Subcutaneous abdominal adipose tissue (tissue), 5 donors: ENCODE measurements around the gene POLR2M.
A peak's percentile ranks its signal among the peaks of the same experiment; 100 is the strongest.

ENCODE experiments used
- H3K27ac ChIP-seq: one replicate; pipeline ENCODE4 v1.7.0; 2013; ENCODE audit warnings: low read depth, mild to moderate bottlenecking, inconsistent platforms, low read length, moderate library complexity
- H3K27me3 ChIP-seq, 5 donors: one replicate each; pipeline ENCODE4 v1.7.0; 2013; ENCODE audit warnings: low read length in 5 of 5, inconsistent platforms in 1 of 5; ENCODE audit not compliant: control insufficient read depth in 5 of 5, insufficient read depth in 4 of 5
- H3K36me3 ChIP-seq, 5 donors: one replicate each; pipeline ENCODE4 v1.7.0; 2013; ENCODE audit warnings: low read length in 5 of 5; ENCODE audit not compliant: control insufficient read depth in 5 of 5, insufficient read depth in 5 of 5
- H3K4me1 ChIP-seq, 5 donors: one replicate each; pipeline ENCODE4 v1.7.0; 2013; ENCODE audit warnings: low read length in 5 of 5, mild to moderate bottlenecking in 3 of 5, moderate library complexity in 1 of 5; ENCODE audit not compliant: control insufficient read depth in 5 of 5, insufficient read depth in 5 of 5
- H3K4me3 ChIP-seq, 5 donors: one replicate each; pipeline ENCODE4 v1.7.0; 2013; ENCODE audit warnings: low read length in 5 of 5, low read depth in 1 of 5
- H3K9ac ChIP-seq, 5 donors: one replicate each; pipeline ENCODE4 v1.7.0; 2013; ENCODE audit warnings: low read length in 5 of 5, mild to moderate bottlenecking in 4 of 5, moderate library complexity in 3 of 5
- H3K9me3 ChIP-seq, 5 donors: one replicate each; pipeline ENCODE4 v1.7.0; 2013; ENCODE audit warnings: low read length in 5 of 5; ENCODE audit not compliant: control insufficient read depth in 5 of 5
- donor health status: healthy.
- donor health status: healthy.
- donor health status: healthy.
- donor health status: healthy.
- donor health status: healthy.

Gene POLR2M

GRCh38 chr15:57732526-57733331 is 26.2 kb downstream of the POLR2M start:
- Histone ChIP-seq H3K27me3 (no peaks in the 10 kb centered on the region), H3K9me3 (no peaks in the 10 kb centered on the region), H3K4me1 (peaks cover 0 to 4% (median 0%) of the 10 kb centered on the region in 5 donors), H3K4me3 (no peak overlapping the region), H3K27ac (no peak overlapping the region), H3K9ac (no peak overlapping the region), H3K36me3 (peaks cover 0 to 2% (median 0%) of the 10 kb centered on the region in 5 donors)

- Histone ChIP-seq H3K4me1 (peaks cover 0 to 4% (median 0%) of the 10 kb centered on the region in 5 donors), H3K9ac (no peak overlapping the region), H3K36me3 (no peaks in the 10 kb centered on the region), H3K27ac (no peak overlapping the region), H3K27me3 (no peaks in the 10 kb centered on the region), H3K4me3 (no peak overlapping the region), H3K9me3 (no peaks in the 10 kb centered on the region)
These were observed 28.3 kb downstream of the POLR2M start for GRCh38 chr15:57734860-57735259.

- Histone ChIP-seq H3K27ac (no peak overlapping the region), H3K9me3 (no peaks in the 10 kb centered on the region), H3K36me3 (no peaks in the 10 kb centered on the region), H3K4me3 (no peak overlapping the region), H3K4me1 (peaks cover 0 to 4% (median 0%) of the 10 kb centered on the region in 5 donors), H3K9ac (no peak overlapping the region), H3K27me3 (no peaks in the 10 kb centered on the region)
These were observed 28.9 kb downstream of the POLR2M start for GRCh38 chr15:57735431-57735830.

- Histone ChIP-seq H3K4me3 (no peak overlapping the region), H3K9ac (no peak overlapping the region), H3K27me3 (no peaks in the 10 kb centered on the region), H3K9me3 (no peaks in the 10 kb centered on the region), H3K27ac (no peak overlapping the region), H3K4me1 (peaks cover 0 to 4% (median 0%) of the 10 kb centered on the region in 5 donors), H3K36me3 (no peaks in the 10 kb centered on the region)
These were observed 29.4 kb downstream of the POLR2M start for GRCh38 chr15:57735891-57736290.

- Histone ChIP-seq H3K36me3 (no peaks in the 10 kb centered on the region), H3K27ac (no peak overlapping the region), H3K4me3 (no peak overlapping the region), H3K9ac (no peak overlapping the region), H3K9me3 (no peaks in the 10 kb centered on the region), H3K27me3 (no peaks in the 10 kb centered on the region), H3K4me1 (peaks cover 0 to 4% (median 0%) of the 10 kb centered on the region in 5 donors)
These were observed 30.1 kb downstream of the POLR2M start for GRCh38 chr15:57736591-57736990.

- H3K36me3 ChIP-seq, result no peaks in the 10 kb centered on the region
- no peak overlapping the region for H3K27ac ChIP-seq
- no peaks in the 10 kb centered on the region for H3K27me3 ChIP-seq
- no peak overlapping the region for H3K4me3 ChIP-seq
- H3K9ac ChIP-seq, result no peak overlapping the region
- no peaks in the 10 kb centered on the region for H3K4me1 ChIP-seq
- no peaks in the 10 kb centered on the region for H3K9me3 ChIP-seq
These were observed 32.3 kb downstream of the POLR2M start for GRCh38 chr15:57738734-57739237.

- Histone ChIP-seq H3K36me3 (no peaks in the 10 kb centered on the region), H3K9ac (no peak overlapping the region), H3K9me3 (no peaks in the 10 kb centered on the region), H3K27ac (no peak overlapping the region), H3K4me3 (no peak overlapping the region), H3K4me1 (no peaks in the 10 kb centered on the region), H3K27me3 (no peaks in the 10 kb centered on the region)
These were observed 33.5 kb downstream of the POLR2M start for GRCh38 chr15:57740048-57740447.

- H3K27me3 ChIP-seq, result no peaks in the 10 kb centered on the region
- H3K36me3 ChIP-seq, result no peaks in the 10 kb centered on the region
- no peak overlapping the region for H3K9ac ChIP-seq
- no peaks in the 10 kb centered on the region for H3K9me3 ChIP-seq
- H3K4me1 ChIP-seq, result no peaks in the 10 kb centered on the region
- no peak overlapping the region for H3K4me3 ChIP-seq
- no peak overlapping the region for H3K27ac ChIP-seq
These were observed 34.6 kb downstream of the POLR2M start for GRCh38 chr15:57741089-57741488.

- no peaks in the 10 kb centered on the region for H3K27me3 ChIP-seq
- H3K9ac ChIP-seq, result no peak overlapping the region
- no peaks in the 10 kb centered on the region for H3K36me3 ChIP-seq
- H3K4me1 ChIP-seq, result peaks cover 0 to 3% (median 0%) of the 10 kb centered on the region in 5 donors
- H3K27ac ChIP-seq, result no peak overlapping the region
- H3K9me3 ChIP-seq, result no peaks in the 10 kb centered on the region
- H3K4me3 ChIP-seq, result no peak overlapping the region
These were observed 36.9 kb downstream of the POLR2M start for GRCh38 chr15:57743424-57743823.

- Histone ChIP-seq H3K27ac (no peak overlapping the region), H3K4me3 (peak overlapping the region; percentile 26 to 69 (median 54)), H3K9ac (peak overlapping the region in 3 of 5 donors; percentile 5 to 16 (median 8)), H3K36me3 (no peaks in the 10 kb centered on the region), H3K27me3 (no peaks in the 10 kb centered on the region), H3K4me1 (peaks cover 0 to 3% (median 0%) of the 10 kb centered on the region in 5 donors), H3K9me3 (no peaks in the 10 kb centered on the region)
These were observed 40.3 kb downstream of the POLR2M start for GRCh38 chr15:57746786-57747185.
